GM19238 (cell line): ENCODE measurements around the gene TRPM3.

Source experiments
- DNase-seq: peaks from one replicate; pipeline ENCODE4 v3.0.0; 2011; ENCODE audit warnings: low spot score; ENCODE audit not compliant: insufficient read length

Gene TRPM3

DNA sequence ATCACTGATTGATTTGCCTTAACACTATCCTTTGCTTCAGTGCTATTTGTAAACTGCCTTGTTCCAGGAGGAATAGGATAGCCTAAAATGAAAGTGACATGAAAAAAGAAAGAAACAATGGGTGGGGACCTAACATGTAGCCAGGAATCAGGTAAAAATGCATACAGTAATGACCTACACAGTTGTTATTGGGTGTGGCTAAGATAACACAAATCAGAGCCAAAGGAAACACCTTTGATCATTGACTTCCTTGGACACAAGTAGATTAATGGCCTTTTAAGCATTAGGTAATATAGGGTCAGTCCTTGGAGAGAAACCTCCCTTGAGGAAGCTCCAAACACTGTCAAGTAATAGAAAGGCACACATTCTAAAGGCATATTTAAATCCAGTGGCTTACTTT, 220.4 kb downstream of the TRPM3 start:
- no peak for DNase-seq

DNA sequence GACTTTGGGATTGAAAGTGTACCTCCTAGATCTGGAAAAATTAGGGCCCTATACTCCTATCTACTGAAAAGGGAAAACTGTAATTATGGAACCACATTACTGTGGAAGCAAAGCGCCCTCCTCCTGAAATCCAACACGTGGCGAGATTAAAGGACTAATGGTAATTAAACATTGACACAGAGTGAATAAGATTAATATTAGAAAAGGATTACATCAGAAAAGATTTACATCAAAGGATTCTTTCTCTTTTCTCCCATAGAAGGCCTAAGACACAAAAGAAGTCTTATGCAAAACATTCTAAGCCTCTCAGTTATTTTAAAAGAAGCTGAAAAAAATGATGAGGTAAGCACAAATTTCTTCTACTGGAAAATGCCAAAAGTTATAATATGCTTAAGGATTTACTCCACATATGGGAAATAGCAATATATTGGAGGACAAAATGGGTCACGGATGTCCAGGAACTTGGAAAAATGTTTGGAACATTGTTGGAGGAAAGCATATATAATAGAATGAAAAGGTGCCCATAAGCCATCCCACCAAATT, 227.8 kb downstream of the TRPM3 start:
- DNase-seq = no peak

DNA sequence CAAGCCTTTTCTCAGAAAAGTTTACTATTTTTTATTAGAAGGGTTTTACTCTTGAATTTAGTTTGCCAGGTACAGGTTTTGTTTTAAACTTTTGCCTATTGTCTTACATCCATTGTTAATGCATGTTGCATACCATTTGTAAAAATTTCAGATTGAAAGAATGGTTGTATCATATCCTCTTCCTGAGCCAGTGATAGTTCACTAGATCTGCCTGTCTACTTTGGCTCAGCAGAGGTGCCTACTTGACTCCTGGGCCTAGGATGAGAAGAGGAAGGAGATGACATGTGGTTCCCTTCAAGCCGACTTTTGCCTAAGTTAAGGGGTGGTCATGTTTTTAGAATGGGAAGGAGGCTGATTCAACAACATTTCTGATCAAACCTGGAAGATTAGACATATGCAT, 232.9 kb downstream of the TRPM3 start:
- DNase-seq = no peak

GRCh38 chr9:70887826-70888225, 233.6 kb downstream of the TRPM3 start:
- DNase-seq = no peak

GRCh38 chr9:70883963-70884793, 237.2 kb downstream of the TRPM3 start:
- no peak for DNase-seq

- no peak for DNase-seq
Measured at GRCh38 chr9:70883056-70883455, 238.4 kb downstream of the TRPM3 start.

- no peak for DNase-seq
Measured at GRCh38 chr9:70881333-70881732, 240.1 kb downstream of the TRPM3 start.

GRCh38 chr9:70880535-70880934, 240.9 kb downstream of the TRPM3 start:
- no peak for DNase-seq

DNA sequence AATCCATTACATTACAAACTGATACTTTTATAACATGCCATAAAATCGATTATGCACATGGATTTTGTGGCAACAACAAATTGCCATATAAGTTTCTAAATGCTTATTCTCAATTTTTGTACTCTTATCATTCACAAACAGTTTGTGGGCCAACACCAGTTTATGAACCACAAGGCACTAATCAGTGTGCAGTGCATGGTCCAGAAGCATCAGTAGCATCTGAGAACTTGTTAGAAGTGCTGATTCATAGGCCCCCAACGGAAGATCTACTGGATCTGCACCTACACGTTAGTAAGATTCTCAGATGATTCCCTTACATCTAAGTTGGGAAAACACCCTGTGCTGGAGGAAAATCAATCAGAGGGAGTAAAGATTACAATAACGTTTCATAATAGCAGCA, 242.8 kb downstream of the TRPM3 start:
- no peak for DNase-seq

DNA sequence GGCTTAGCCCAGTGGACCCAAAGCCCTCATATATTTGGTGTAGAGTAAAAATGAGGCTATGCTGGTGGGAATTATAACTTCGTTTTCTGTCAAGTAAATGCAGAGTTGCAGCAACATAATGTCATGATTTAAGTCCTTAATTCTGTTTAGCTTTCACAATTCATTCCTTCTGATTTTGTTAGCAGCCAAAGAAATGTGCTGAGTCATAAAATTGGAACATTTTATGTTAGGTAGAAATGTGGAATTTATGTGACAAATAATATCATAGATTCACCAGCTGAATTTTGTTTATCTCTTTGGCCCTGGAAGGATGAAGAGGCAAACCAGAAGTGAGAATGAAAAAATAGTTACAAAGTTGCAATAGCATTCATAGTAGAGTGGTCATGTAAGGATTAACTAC, 247.0 kb downstream of the TRPM3 start:
- no peak for DNase-seq

- no peak for DNase-seq
Measured at GRCh38 chr9:70873506-70873905, 247.9 kb downstream of the TRPM3 start.

DNA sequence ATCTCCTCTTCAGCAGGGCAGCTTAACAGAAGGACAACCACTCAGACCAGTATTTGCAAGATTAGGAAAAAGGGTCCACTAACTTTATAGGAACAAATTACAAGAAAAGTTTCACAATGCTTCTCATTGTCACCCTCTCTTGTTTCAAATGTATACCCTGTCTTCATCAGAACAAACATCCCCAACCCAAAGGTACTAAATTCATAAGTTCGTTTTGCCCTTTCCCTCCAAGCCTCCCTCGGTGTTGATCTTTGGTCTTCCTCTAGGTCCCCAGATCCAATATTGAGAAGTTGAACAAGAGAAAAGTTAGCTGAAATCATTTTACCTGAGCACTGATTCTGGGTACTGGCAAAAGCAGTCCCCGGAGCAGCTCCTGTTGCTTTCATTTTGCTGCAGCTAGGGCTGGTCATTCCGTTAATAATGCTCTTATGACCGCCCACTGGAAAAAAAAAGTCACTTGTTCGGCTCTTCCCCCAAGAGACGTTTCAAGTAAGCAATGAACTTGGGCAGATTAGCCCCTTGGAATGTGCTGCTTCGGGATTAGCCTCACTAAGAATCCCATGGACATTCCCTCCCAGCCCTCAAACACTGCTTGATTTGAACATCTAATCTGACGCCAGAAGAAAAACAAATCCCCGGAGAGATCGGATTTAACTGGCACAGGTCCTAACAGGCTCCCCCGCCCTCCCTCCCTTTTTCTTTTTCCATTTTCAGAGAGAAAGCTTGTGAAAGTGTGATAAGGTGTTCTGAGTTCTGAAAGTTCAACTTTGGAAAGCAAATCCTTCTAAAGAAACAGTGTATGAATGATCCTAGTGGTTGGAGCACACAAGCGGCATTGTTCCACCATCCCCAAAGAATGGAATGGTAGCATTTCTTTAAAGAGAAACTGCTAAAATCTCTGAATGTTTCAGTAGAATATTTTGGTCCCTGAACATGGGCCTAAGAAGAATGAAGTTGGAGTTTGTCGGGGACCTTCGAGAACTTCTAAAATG, 252.5 kb downstream of the TRPM3 start:
- DNase-seq = no peak

DNA sequence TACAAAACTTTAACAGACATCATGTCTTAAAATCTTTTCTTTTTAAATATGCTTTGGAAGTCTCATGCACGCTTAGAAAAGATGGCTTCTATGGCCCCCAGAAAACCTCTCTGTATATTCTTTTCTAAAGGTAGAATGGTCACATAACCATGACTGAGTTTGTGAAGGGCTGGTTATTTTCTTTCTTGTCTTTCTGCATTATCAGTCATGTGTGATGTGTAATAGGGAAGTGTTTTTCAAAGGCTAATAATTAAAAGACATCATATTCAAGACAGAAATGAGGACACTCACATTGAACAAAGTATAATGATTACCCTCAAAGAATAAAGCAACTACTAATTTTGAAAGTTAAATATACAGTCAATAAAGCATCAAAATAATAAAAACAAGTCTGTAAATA, 253.4 kb downstream of the TRPM3 start:
- DNase-seq = no peak

DNA sequence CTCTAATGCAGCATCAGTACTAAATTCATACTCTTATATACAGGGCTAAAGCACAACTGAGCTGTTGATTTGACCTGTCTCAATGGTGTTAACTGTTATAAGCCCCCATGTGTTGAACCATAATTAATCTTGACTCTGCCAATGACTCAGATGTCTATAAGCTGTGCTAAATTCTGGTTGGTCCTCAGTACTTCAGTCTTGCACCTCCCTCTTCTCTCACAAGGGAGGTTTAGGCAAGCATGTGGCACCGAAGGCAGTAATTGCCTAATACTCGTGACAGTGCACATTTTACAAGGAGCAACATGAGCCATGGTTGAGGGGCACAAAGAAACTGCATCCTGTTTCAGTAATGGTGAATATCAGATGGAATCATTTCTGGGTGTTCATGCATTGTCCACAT, 255.9 kb downstream of the TRPM3 start:
- DNase-seq = no peak

- DNase-seq = no peak
Measured at GRCh38 chr9:70861797-70862196, 259.6 kb downstream of the TRPM3 start.

DNA sequence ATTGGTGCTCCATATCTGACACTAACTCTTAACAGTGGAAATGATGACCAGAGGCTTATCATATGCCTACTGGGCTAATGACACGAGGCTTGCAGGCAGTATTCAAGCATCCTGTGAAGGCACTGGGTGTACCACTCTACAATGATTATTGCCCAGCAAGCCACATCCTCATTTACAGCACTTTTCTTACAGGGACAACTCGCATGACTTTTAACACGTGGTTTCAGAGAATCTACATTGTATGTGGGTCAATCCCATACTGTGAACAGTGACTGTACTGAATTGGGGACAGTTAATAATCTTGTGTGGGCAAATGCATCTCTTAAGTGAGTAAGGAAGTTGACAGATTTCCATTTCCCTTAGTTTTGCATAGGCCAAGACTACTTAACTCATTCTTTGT, 260.0 kb downstream of the TRPM3 start:
- DNase-seq = no peak

GRCh38 chr9:70859694-70860093, 261.7 kb downstream of the TRPM3 start:
- DNase-seq = no peak

GRCh38 chr9:70856411-70856810, 265.0 kb downstream of the TRPM3 start:
- DNase-seq = no peak

DNA sequence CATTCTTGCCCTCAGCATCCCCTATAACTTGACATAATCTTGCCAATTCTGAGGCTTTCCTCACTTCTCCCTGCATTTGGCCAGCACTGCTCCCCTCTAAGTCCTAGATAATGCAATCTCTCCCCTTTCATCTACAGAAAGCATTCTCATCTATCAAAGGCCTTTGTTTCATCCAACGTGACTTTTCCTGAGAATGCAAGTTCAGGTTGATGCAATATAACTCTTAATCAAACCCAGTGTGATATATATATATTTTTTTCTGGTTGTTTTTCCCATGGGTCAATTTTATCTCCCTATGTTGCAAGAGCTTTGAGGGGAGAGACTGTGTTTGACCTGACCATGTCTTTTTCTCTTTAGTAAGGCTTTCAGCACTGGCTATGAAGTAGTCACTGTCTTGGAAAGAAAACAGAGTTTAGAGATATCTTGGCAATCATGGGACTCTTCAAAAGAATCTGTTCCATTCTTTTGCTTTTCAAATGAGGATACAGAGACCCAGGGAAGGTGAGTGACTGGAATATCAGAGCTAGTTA, 268.6 kb downstream of the TRPM3 start:
- no peak for DNase-seq

DNA sequence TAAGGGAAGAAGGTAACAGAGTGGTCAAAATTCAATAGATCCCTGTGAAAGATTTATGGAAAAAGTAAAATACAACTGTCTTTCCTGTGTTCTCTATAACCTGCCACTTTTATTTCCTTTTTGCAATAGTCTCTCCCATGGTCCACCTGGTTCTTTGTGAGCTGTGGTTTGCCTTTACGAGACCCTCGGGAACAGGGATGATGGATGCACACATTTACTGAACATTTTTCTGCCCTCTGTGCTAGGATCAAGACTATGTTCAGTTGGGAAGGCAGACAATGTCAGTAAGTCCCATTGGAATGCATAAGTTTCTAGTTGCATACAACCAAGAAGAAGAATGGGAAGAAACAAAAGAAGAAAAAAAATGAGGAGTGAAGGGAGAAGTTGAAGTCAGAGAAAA, 281.2 kb downstream of the TRPM3 start:
- no peak for DNase-seq

DNA sequence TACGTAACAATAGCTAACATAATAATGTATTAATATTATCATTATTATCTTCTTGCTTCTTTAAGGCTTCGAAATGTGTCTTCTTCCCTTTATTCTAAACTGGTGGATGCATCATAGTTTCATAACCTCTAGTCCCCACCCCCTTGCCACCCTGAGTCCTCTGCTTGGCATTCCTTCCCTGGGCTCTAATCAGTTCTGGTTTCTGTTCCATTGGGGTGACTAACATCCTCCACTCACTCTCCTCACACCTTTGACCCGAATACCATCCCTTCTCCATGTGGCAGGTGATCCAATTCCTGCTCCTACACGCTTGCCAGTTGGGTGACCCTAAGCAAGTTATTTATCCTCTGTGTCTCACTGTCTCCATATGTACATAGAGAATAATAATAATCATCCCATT, 286.1 kb downstream of the TRPM3 start:
- no peak for DNase-seq

DNA sequence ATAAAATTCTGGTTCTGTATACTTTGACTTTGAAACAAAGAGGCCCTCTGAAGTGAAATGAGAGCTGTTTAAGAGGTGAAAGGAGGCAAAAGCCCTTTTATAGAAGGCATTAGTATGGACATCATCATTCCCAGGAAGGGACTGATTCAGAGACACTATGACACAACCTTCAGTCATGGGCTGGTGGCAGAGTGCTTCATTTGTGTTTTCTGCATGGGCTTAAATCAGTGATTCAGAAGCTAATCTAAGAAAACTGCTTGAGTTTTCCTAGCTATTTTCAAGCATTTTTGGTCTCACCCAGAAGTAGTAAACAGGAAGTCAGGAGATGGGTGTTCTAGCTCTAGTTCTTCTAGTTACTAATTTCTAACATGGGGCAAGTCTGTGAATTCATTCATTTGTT, 288.9 kb downstream of the TRPM3 start:
- no peak for DNase-seq
